SH-SY5Y (cell line): ENCODE measurements around the gene CSF2.
A peak's percentile ranks its signal among the peaks of the same experiment; 100 is the strongest.

Source experiments
- GATA2 ChIP-seq: IDR thresholded peaks from 2 replicates; pipeline ENCODE4 v1.6.1; 2011; ENCODE audit warnings: mild to moderate bottlenecking, low read depth, low read length
- GATA3 ChIP-seq: IDR thresholded peaks from 2 replicates; pipeline ENCODE4 v1.6.1; 2011; ENCODE audit warnings: low read depth, mild to moderate bottlenecking, low read length, moderate library complexity

DNA sequence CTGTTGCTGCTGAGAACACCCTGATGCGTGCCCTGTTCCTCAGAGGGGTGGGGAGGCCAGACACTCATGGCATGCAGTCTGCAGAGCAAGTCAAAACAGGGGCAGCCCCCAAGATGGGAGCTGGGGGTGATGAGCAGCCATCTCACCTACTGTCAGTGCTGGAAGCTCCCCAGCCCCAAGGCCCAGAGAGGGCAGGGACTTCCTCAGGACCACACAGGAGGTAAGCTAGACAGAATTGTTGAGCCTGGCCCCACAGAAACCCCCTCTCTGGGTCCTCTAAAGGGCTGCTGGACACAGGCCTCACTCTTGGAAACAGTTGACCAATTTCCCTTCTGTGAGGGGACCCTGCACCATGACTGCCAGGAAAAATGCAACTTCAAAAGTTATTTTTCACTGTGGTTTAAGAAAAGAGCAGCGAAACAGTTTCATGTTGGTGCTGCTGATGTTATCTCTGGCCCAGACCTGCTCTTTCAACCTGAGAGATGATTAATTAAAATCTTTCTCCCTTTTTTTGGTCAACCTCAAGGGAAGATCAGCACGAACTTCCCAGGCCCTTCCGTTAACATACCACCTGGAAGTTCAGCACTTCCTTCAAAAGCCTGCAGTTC lies 9.6 kb downstream of the CSF2 start:
- TF ChIP-seq GATA3 (no peak), GATA2 (0 out of 2 replicates have a peak, but pooled peaks have one; percentile 23)
